ENCODE results near the gene KCNQ4.

The KCNQ4 gene

GRCh38 chr1:40773748-40774265 lies 9.8 kb upstream of the KCNQ4 start:
- H3K4me3 ChIP-seq (ENCODE audit: low read depth, low read length), result no peak overlapping the region
- TF ChIP-seq CTCF (IDR thresholded peaks at IDR 0.05), result no peak
- no peak overlapping the region for H3K27ac ChIP-seq
- no peaks in the 10 kb centered on the region for H3K36me3 ChIP-seq (ENCODE audit: control insufficient read depth, insufficient read depth, low read length)
- H3K9me3 ChIP-seq (ENCODE audit: control insufficient read depth, low read length), result no peaks in the 10 kb centered on the region
- no peaks in the 10 kb centered on the region for H3K79me2 ChIP-seq
- no peak overlapping the region for H2AFZ ChIP-seq
- H3K27me3 ChIP-seq (ENCODE audit: control insufficient read depth, insufficient read depth, low read length), result no peaks in the 10 kb centered on the region
- no peak overlapping the region for H3K9ac ChIP-seq
- no peak overlapping the region for H3K4me2 ChIP-seq (ENCODE audit: low read length)
- H3K4me1 ChIP-seq, result no peaks in the 10 kb centered on the region

GRCh38 chr1:40774266-40774998 lies 9.2 kb upstream of the KCNQ4 start:
- Histone ChIP-seq H3K79me2 (no peaks in the 10 kb centered on the region), H3K4me3 (ENCODE audit: low read depth, low read length) (no peak overlapping the region), H3K36me3 (ENCODE audit: control insufficient read depth, insufficient read depth, low read length) (no peaks in the 10 kb centered on the region), H2AFZ (no peak overlapping the region), H3K9ac (no peak overlapping the region), H3K4me2 (ENCODE audit: low read length) (no peak overlapping the region), H3K4me1 (no peaks in the 10 kb centered on the region), H3K27me3 (ENCODE audit: control insufficient read depth, insufficient read depth, low read length) (no peaks in the 10 kb centered on the region), H3K9me3 (ENCODE audit: control insufficient read depth, low read length) (no peaks in the 10 kb centered on the region), H3K27ac (no peak overlapping the region)
- TF ChIP-seq CTCF (IDR thresholded peaks at IDR 0.05), result peak; percentile 60

- Histone ChIP-seq H2AFZ (no peak overlapping the region), H3K27me3 (ENCODE audit: control insufficient read depth, insufficient read depth, low read length) (no peaks in the 10 kb centered on the region), H3K79me2 (no peaks in the 10 kb centered on the region), H3K4me3 (ENCODE audit: low read depth, low read length) (no peak overlapping the region), H3K4me1 (no peaks in the 10 kb centered on the region), H3K9me3 (ENCODE audit: control insufficient read depth, low read length) (no peaks in the 10 kb centered on the region), H3K36me3 (ENCODE audit: control insufficient read depth, insufficient read depth, low read length) (no peaks in the 10 kb centered on the region), H3K4me2 (ENCODE audit: low read length) (no peak overlapping the region), H3K27ac (no peak overlapping the region), H3K9ac (no peak overlapping the region)
- no peak for TF ChIP-seq CTCF (IDR thresholded peaks at IDR 0.05)
Measured at GRCh38 chr1:40776236-40777072, 7.1 kb upstream of the KCNQ4 start.

- no peak overlapping the region for H3K9ac ChIP-seq
- no peaks in the 10 kb centered on the region for H3K4me1 ChIP-seq
- no peak overlapping the region for H2AFZ ChIP-seq
- H3K4me2 ChIP-seq (ENCODE audit: low read length), result no peak overlapping the region
- H3K27ac ChIP-seq, result no peak overlapping the region
- no peaks in the 10 kb centered on the region for H3K9me3 ChIP-seq (ENCODE audit: control insufficient read depth, low read length)
- no peaks in the 10 kb centered on the region for H3K27me3 ChIP-seq (ENCODE audit: control insufficient read depth, insufficient read depth, low read length)
- no peak for TF ChIP-seq CTCF (IDR thresholded peaks at IDR 0.05)
- no peaks in the 10 kb centered on the region for H3K36me3 ChIP-seq (ENCODE audit: control insufficient read depth, insufficient read depth, low read length)
- no peak overlapping the region for H3K4me3 ChIP-seq (ENCODE audit: low read depth, low read length)
- H3K79me2 ChIP-seq, result no peaks in the 10 kb centered on the region
Measured at GRCh38 chr1:40777224-40777970, 6.2 kb upstream of the KCNQ4 start.

Data from parathyroid adenoma (tissue), 2 donors.